ENCODE data around the gene ANK3. TPM values are rescaled to one million over a fixed set of nuclear protein-coding genes. Genes with fewer than 3 reads are reported as not detected.

The ANK3 gene
- total and polyA plus RNA-seq, 2 experiments from 2014 or later, result 46.5 to 85.2 TPM

DNA sequence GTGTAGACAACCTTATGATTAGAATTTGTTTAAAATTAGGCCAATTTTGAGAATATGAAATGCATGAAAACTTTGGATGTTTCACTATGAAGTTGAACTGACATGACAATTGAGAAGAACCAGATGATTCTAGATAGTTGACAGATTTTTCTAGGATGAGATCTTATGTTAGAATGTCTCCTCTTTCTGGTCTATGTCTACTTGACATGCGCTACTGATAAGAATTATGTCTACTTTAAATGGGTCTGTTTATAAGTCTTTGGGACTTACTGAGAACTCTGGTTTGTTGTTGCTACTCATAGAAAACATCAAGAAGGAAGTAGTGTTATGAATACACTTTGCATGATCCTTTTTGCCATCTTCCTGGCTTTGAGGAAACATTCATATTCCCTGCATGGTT, 255.1 kb downstream of the ANK3 start:
- peaks cover 8% of the 10 kb centered on the region; the same call in 1 of the 2 replicates for H3K9me2 ChIP-seq (ENCODE audit: insufficient read depth)
- peaks cover 18% of the 10 kb centered on the region for H3K79me2 ChIP-seq (replicated peaks; ENCODE audit: insufficient read depth)
- ATAC-seq (no peak), DNase-seq (ENCODE audit: low spot score) (no peak)
- H3K4me1 ChIP-seq (ENCODE audit: insufficient read depth), result peaks cover 23% of the 10 kb centered on the region
- no peak overlapping the region for H2AFZ ChIP-seq
- TF ChIP-seq STAT1 (IDR thresholded peaks at IDR 0.05; ENCODE audit: unreplicated experiment) (no peak), EZH2phosphoT487 (IDR thresholded peaks at IDR 0.05; ENCODE audit: unreplicated experiment) (no peak), CREB1 (CRISPR knock-in tag; IDR thresholded peaks at IDR 0.05; ENCODE audit: low read depth) (no peak), ZNF331 (CRISPR knock-in tag; IDR thresholded peaks at IDR 0.05; ENCODE audit: low read depth) (no peak), NANOG (IDR thresholded peaks at IDR 0.05; ENCODE audit: borderline replicate concordance) (no peak), EZH2 (IDR thresholded peaks at IDR 0.05; ENCODE audit: low read depth, unreplicated experiment) (no peak), ZNF114 (CRISPR knock-in tag; IDR thresholded peaks at IDR 0.05) (no peak), POLR2AphosphoS5 (IDR thresholded peaks at IDR 0.05; ENCODE audit: low read depth) (no peak), JUNB (IDR thresholded peaks at IDR 0.05; ENCODE audit: unreplicated experiment) (no peak)
- TF ChIP-seq, protein P1, sequence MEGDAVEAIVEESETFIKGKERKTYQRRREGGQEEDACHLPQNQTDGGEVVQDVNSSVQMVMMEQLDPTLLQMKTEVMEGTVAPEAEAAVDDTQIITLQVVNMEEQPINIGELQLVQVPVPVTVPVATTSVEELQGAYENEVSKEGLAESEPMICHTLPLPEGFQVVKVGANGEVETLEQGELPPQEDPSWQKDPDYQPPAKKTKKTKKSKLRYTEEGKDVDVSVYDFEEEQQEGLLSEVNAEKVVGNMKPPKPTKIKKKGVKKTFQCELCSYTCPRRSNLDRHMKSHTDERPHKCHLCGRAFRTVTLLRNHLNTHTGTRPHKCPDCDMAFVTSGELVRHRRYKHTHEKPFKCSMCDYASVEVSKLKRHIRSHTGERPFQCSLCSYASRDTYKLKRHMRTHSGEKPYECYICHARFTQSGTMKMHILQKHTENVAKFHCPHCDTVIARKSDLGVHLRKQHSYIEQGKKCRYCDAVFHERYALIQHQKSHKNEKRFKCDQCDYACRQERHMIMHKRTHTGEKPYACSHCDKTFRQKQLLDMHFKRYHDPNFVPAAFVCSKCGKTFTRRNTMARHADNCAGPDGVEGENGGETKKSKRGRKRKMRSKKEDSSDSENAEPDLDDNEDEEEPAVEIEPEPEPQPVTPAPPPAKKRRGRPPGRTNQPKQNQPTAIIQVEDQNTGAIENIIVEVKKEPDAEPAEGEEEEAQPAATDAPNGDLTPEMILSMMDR (conservative IDR thresholded peaks at IDR 0.05; ENCODE audit: low read depth in 2 of 2), result no peak
- TF ChIP-seq, protein P2, sequence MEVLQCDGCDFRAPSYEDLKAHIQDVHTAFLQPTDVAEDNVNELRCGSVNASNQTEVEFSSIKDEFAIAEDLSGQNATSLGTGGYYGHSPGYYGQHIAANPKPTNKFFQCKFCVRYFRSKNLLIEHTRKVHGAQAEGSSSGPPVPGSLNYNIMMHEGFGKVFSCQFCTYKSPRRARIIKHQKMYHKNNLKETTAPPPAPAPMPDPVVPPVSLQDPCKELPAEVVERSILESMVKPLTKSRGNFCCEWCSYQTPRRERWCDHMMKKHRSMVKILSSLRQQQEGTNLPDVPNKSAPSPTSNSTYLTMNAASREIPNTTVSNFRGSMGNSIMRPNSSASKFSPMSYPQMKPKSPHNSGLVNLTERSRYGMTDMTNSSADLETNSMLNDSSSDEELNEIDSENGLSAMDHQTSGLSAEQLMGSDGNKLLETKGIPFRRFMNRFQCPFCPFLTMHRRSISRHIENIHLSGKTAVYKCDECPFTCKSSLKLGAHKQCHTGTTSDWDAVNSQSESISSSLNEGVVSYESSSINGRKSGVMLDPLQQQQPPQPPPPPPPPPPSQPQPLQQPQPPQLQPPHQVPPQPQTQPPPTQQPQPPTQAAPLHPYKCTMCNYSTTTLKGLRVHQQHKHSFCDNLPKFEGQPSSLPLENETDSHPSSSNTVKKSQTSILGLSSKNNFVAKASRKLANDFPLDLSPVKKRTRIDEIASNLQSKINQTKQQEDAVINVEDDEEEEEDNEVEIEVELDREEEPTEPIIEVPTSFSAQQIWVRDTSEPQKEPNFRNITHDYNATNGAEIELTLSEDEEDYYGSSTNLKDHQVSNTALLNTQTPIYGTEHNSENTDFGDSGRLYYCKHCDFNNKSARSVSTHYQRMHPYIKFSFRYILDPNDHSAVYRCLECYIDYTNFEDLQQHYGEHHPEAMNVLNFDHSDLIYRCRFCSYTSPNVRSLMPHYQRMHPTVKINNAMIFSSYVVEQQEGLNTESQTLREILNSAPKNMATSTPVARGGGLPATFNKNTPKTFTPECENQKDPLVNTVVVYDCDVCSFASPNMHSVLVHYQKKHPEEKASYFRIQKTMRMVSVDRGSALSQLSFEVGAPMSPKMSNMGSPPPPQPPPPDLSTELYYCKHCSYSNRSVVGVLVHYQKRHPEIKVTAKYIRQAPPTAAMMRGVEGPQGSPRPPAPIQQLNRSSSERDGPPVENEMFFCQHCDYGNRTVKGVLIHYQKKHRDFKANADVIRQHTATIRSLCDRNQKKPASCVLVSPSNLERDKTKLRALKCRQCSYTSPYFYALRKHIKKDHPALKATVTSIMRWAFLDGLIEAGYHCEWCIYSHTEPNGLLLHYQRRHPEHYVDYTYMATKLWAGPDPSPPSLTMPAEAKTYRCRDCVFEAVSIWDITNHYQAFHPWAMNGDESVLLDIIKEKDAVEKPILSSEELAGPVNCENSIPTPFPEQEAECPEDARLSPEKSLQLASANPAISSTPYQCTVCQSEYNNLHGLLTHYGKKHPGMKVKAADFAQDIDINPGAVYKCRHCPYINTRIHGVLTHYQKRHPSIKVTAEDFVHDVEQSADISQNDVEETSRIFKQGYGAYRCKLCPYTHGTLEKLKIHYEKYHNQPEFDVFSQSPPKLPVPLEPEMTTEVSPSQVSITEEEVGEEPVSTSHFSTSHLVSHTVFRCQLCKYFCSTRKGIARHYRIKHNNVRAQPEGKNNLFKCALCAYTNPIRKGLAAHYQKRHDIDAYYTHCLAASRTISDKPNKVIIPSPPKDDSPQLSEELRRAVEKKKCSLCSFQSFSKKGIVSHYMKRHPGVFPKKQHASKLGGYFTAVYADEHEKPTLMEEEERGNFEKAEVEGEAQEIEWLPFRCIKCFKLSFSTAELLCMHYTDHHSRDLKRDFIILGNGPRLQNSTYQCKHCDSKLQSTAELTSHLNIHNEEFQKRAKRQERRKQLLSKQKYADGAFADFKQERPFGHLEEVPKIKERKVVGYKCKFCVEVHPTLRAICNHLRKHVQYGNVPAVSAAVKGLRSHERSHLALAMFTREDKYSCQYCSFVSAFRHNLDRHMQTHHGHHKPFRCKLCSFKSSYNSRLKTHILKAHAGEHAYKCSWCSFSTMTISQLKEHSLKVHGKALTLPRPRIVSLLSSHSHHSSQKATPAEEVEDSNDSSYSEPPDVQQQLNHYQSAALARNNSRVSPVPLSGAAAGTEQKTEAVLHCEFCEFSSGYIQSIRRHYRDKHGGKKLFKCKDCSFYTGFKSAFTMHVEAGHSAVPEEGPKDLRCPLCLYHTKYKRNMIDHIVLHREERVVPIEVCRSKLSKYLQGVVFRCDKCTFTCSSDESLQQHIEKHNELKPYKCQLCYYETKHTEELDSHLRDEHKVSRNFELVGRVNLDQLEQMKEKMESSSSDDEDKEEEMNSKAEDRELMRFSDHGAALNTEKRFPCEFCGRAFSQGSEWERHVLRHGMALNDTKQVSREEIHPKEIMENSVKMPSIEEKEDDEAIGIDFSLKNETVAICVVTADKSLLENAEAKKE (CRISPR knock-in tag; IDR thresholded peaks at IDR 0.05), result no peak
- TF ChIP-seq, protein P3, sequence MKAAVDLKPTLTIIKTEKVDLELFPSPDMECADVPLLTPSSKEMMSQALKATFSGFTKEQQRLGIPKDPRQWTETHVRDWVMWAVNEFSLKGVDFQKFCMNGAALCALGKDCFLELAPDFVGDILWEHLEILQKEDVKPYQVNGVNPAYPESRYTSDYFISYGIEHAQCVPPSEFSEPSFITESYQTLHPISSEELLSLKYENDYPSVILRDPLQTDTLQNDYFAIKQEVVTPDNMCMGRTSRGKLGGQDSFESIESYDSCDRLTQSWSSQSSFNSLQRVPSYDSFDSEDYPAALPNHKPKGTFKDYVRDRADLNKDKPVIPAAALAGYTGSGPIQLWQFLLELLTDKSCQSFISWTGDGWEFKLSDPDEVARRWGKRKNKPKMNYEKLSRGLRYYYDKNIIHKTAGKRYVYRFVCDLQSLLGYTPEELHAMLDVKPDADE (IDR thresholded peaks at IDR 0.05), result no peak
- TF ChIP-seq, protein P4, sequence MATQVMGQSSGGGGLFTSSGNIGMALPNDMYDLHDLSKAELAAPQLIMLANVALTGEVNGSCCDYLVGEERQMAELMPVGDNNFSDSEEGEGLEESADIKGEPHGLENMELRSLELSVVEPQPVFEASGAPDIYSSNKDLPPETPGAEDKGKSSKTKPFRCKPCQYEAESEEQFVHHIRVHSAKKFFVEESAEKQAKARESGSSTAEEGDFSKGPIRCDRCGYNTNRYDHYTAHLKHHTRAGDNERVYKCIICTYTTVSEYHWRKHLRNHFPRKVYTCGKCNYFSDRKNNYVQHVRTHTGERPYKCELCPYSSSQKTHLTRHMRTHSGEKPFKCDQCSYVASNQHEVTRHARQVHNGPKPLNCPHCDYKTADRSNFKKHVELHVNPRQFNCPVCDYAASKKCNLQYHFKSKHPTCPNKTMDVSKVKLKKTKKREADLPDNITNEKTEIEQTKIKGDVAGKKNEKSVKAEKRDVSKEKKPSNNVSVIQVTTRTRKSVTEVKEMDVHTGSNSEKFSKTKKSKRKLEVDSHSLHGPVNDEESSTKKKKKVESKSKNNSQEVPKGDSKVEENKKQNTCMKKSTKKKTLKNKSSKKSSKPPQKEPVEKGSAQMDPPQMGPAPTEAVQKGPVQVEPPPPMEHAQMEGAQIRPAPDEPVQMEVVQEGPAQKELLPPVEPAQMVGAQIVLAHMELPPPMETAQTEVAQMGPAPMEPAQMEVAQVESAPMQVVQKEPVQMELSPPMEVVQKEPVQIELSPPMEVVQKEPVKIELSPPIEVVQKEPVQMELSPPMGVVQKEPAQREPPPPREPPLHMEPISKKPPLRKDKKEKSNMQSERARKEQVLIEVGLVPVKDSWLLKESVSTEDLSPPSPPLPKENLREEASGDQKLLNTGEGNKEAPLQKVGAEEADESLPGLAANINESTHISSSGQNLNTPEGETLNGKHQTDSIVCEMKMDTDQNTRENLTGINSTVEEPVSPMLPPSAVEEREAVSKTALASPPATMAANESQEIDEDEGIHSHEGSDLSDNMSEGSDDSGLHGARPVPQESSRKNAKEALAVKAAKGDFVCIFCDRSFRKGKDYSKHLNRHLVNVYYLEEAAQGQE (IDR thresholded peaks at IDR 0.05; ENCODE audit: unreplicated experiment), result no peak
- H3K4me3 ChIP-seq, result no peak overlapping the region
- no peaks in the 10 kb centered on the region for H3K9me3 Mint-ChIP-seq
- peaks cover under 1% of the 10 kb centered on the region for H3K27me3 Mint-ChIP-seq (ENCODE audit: insufficient read depth, low read depth, poor library complexity)
- peaks cover 15% of the 10 kb centered on the region; the same call in 2 of the 3 replicates for H3K36me3 Mint-ChIP-seq (ENCODE audit: low read depth)
- H3K27me3 ChIP-seq (ENCODE audit: insufficient read depth), result no peaks in the 10 kb centered on the region
- H3K4me2 ChIP-seq, result no peak overlapping the region
- no peak overlapping the region for H3K27ac Mint-ChIP-seq
- no peaks in the 10 kb centered on the region for H3K36me3 ChIP-seq (ENCODE audit: insufficient read depth)
- H3K4me3 Mint-ChIP-seq, result no peak overlapping the region
- no peaks in the 10 kb centered on the region for H4K20me1 ChIP-seq (replicated peaks; ENCODE audit: insufficient read depth)
- H3F3A ChIP-seq (replicated peaks; ENCODE audit: low read depth), result no peaks in the 10 kb centered on the region
- H3K27ac ChIP-seq (ENCODE audit: low read depth), result no peak overlapping the region
- H3K4me1 Mint-ChIP-seq, result peaks cover 29% of the 10 kb centered on the region

Data from GM23338 (cell line).